Measurements from ENCODE around the gene GALNT2. TPM values are rescaled to one million over a fixed set of nuclear protein-coding genes. Genes with fewer than 3 reads are reported as not detected.

The GALNT2 gene
- total and polyA plus RNA-seq, 2 donors from 2014 or later = 20.2 to 59.2 TPM

DNA sequence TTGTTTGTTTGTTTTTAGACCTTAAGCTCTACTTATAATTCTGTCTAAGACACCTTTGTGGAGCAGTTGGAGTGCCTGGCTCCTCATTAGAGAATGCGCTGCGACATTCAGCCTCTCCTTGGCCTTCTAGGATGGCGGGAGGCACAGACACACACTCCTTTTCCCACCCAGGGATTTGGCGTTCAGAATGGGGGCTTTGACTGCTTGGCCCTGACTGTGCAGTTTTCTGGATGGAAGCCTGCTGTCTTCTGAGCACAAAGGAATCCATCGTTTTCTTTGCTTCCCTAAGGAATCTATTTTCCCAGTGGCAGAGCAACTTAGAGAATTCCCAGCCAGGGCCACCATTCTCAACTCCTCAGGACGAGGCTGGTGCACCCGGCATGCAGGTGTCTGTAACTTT, 83.6 kb downstream of the GALNT2 start:
- no peak for DNase-seq
- FAIRE-seq = no peak
- Histone ChIP-seq H3K9ac (ENCODE audit: low read length in 3 of 3) (no peak overlapping the region), H3K27ac (ENCODE audit: low read depth in 2 of 2, low read length in 2 of 2) (no peak overlapping the region), H3K4me1 (ENCODE audit: control insufficient read depth in 2 of 3, insufficient read depth in 2 of 3, low read depth in 1 of 3, low read length in 3 of 3) (peaks cover 0 to 4% (median 0%) of the 10 kb centered on the region in 3 donors), H3K36me3 (ENCODE audit: control insufficient read depth in 2 of 3, insufficient read depth in 3 of 3, low read length in 3 of 3) (no peaks in the 10 kb centered on the region), H3K4me3 (ENCODE audit: low read length in 3 of 3) (no peak overlapping the region), H3K27me3 (ENCODE audit: control insufficient read depth, insufficient read depth, low read length) (no peaks in the 10 kb centered on the region), H3K9me3 (ENCODE audit: control insufficient read depth in 2 of 3, insufficient read depth in 1 of 3, low read length in 3 of 3) (no peaks in the 10 kb centered on the region)
- intact Hi-C loops (cut with DNase I) = no loop called here
- TF ChIP-seq CTCF (IDR thresholded peaks at IDR 0.05; ENCODE audit: borderline replicate concordance, extremely low read depth, insufficient read depth) = no peak

- no peak for TF ChIP-seq CTCF (IDR thresholded peaks at IDR 0.05; ENCODE audit: borderline replicate concordance, extremely low read depth, insufficient read depth)
- Histone ChIP-seq H3K9ac (ENCODE audit: low read length in 3 of 3) (no peak overlapping the region), H3K4me1 (ENCODE audit: control insufficient read depth in 2 of 3, insufficient read depth in 2 of 3, low read depth in 1 of 3, low read length in 3 of 3) (no peaks in the 10 kb centered on the region), H3K9me3 (ENCODE audit: control insufficient read depth in 2 of 3, insufficient read depth in 1 of 3, low read length in 3 of 3) (peaks cover 0 to 2% (median 0%) of the 10 kb centered on the region in 3 donors), H3K4me3 (ENCODE audit: low read length in 3 of 3) (no peak overlapping the region), H3K27me3 (ENCODE audit: control insufficient read depth, insufficient read depth, low read length) (no peaks in the 10 kb centered on the region), H3K36me3 (ENCODE audit: control insufficient read depth in 2 of 3, insufficient read depth in 3 of 3, low read length in 3 of 3) (no peaks in the 10 kb centered on the region), H3K27ac (ENCODE audit: low read depth in 2 of 2, low read length in 2 of 2) (no peak overlapping the region)
- FAIRE-seq (no peak), DNase-seq (no peak)
- intact Hi-C loops (cut with DNase I) = no loop called here
Measured at GRCh38 chr1:230151924-230152468, 85.0 kb downstream of the GALNT2 start.

DNA sequence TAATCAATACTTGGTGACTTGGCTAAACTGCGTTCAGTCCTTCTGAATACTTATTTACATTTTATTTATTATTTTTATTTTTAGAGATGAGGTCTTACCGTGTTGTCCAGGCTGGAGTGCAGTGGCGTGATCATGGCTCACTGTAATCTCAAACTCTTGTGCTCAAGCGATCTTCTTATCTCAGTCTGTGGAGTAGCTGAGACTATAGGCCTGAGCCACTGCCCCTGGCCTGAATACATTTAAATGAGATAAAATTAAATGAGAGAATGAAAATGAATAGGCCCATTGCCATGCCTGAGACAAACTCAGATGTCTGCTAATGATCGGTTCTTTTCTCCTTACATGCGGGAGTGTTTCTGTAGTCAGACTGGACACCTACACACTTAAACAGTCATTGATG, 86.0 kb downstream of the GALNT2 start:
- no peak for TF ChIP-seq CTCF (IDR thresholded peaks at IDR 0.05; ENCODE audit: borderline replicate concordance, extremely low read depth, insufficient read depth)
- FAIRE-seq (no peak), DNase-seq (no peak)
- Histone ChIP-seq H3K4me1 (ENCODE audit: control insufficient read depth in 2 of 3, insufficient read depth in 2 of 3, low read depth in 1 of 3, low read length in 3 of 3) (no peaks in the 10 kb centered on the region), H3K4me3 (ENCODE audit: low read length in 3 of 3) (no peak overlapping the region), H3K9me3 (ENCODE audit: control insufficient read depth in 2 of 3, insufficient read depth in 1 of 3, low read length in 3 of 3) (peaks cover 0 to 6% (median 0%) of the 10 kb centered on the region in 3 donors), H3K9ac (ENCODE audit: low read length in 3 of 3) (no peak overlapping the region), H3K36me3 (ENCODE audit: control insufficient read depth in 2 of 3, insufficient read depth in 3 of 3, low read length in 3 of 3) (no peaks in the 10 kb centered on the region), H3K27me3 (ENCODE audit: control insufficient read depth, insufficient read depth, low read length) (no peaks in the 10 kb centered on the region), H3K27ac (ENCODE audit: low read depth in 2 of 2, low read length in 2 of 2) (no peak overlapping the region)
- intact Hi-C loops (cut with DNase I) = no loop called here

Measured in kidney (tissue), 14 donors.